Keratinocyte (primary cell): ENCODE measurements around the gene AKR1D1. TPM values are rescaled to one million over a fixed set of nuclear protein-coding genes. Genes with fewer than 3 reads are reported as not detected.
"Not testable (repeated sequence)": the region's sequence is repeated elsewhere in the genome, so short reads cannot be mapped to it uniquely, and the experiment has no call there.

Experiments
- DNase-seq: peaks from one replicate; pipeline ENCODE4 v3.0.0-alpha.2; 2011; ENCODE audit warnings: low read depth, missing footprints, low spot score
- FAIRE-seq: peaks from 2 replicates; lab custom pipeline; 2011; peaks lifted over from hg19 to GRCh38; lab: Jason Lieb, UNC
- H2AFZ ChIP-seq: 2 replicates; pipeline ENCODE4 v1.6.0; 2012; ENCODE audit warnings: low read length, control low read depth, inconsistent platforms; ENCODE audit not compliant: control insufficient read depth
- H3K27ac ChIP-seq: 2 replicates; pipeline ENCODE4 v1.5.1; 2011; ENCODE audit warnings: low read length; ENCODE audit not compliant: control insufficient read depth, insufficient read depth
- H3K27me3 ChIP-seq: 3 replicates; pipeline ENCODE4 v1.6.0; 2011; ENCODE audit warnings: low read length; ENCODE audit not compliant: control insufficient read depth, insufficient read depth; ENCODE audit errors: extremely low read depth
- H3K36me3 ChIP-seq, 2 experiments: 2 replicates in 1 of 2; 3 replicates in 1 of 2; pipeline ENCODE4 v1.5.1; 2011; ENCODE audit warnings: low read length in 2 of 2, mild to moderate bottlenecking in 1 of 2; ENCODE audit not compliant: control insufficient read depth in 2 of 2, insufficient read depth in 2 of 2; ENCODE audit errors: extremely low read depth in 1 of 2
- H3K4me1 ChIP-seq: 3 replicates; pipeline ENCODE4 v1.5.1; 2011; ENCODE audit warnings: low read length; ENCODE audit not compliant: control insufficient read depth, insufficient read depth; ENCODE audit errors: extremely low read depth
- H3K4me2 ChIP-seq: 3 replicates; pipeline ENCODE4 v1.6.0; 2011; ENCODE audit warnings: low read depth, low read length; ENCODE audit not compliant: control insufficient read depth, insufficient read depth; ENCODE audit errors: extremely low read depth
- H3K4me3 ChIP-seq, 3 experiments: fragments of 200-600 bp in 1 of 3; sonication (generic) in 1 of 3; 2 replicates in 2 of 3; 3 replicates in 1 of 3; pipeline ENCODE4 v1.5.1; 2011 to 2016; ENCODE audit warnings: low read length in 3 of 3, mild to moderate bottlenecking in 3 of 3, control low read depth in 2 of 3, inconsistent platforms in 1 of 3, low read depth in 1 of 3, mixed read lengths in 1 of 3, mixed run types in 1 of 3, moderate library complexity in 1 of 3; ENCODE audit not compliant: control insufficient read depth in 2 of 3, insufficient read depth in 2 of 3; ENCODE audit errors: extremely low read depth in 1 of 3
- H3K79me2 ChIP-seq: 2 replicates; pipeline ENCODE4 v1.6.0; 2012; ENCODE audit warnings: low read length; ENCODE audit not compliant: control insufficient read depth, insufficient read depth
- H3K9ac ChIP-seq: 3 replicates; pipeline ENCODE4 v1.6.0; 2011; ENCODE audit warnings: low read length; ENCODE audit not compliant: control insufficient read depth, insufficient read depth; ENCODE audit errors: extremely low read depth
- H3K9me1 ChIP-seq: 3 replicates; pipeline ENCODE4 v1.6.0; 2011; ENCODE audit warnings: low read length; ENCODE audit not compliant: control insufficient read depth, insufficient read depth; ENCODE audit errors: extremely low read depth
- H3K9me3 ChIP-seq: 2 replicates; pipeline ENCODE4 v1.5.1; 2012; ENCODE audit warnings: low read depth, low read length; ENCODE audit not compliant: control insufficient read depth
- H4K20me1 ChIP-seq: 3 replicates; pipeline ENCODE4 v1.6.0; 2011; ENCODE audit warnings: low read length; ENCODE audit not compliant: control insufficient read depth, insufficient read depth; ENCODE audit errors: extremely low read depth
- EZH2 ChIP-seq: IDR thresholded peaks from one replicate; pipeline ENCODE4 v1.6.1; 2012; ENCODE audit warnings: inconsistent platforms, mild to moderate bottlenecking, low read length, moderate library complexity
- dilution Hi-C: fragments of 300-500 bp; cut with MboI; formaldehyde crosslinking; loops from one replicate; pipeline ENCODE4 v1.7.0; 2020; ENCODE audit warnings: low sequenced_read_pairs; ENCODE audit not compliant: extremely low pct_ligation_motif_present
- polyA plus RNA-seq, 5 experiments: library from polyadenylated mRNA; depleted of rRNA in 3 of 5; stranded (reverse) in 3 of 5; stranded (forward) in 1 of 5; unstranded in 1 of 5; fragments of >200 nt; gene quantifications; 1 replicate in 1 of 5; 2 replicates in 3 of 5; 3 replicates in 1 of 5; pipeline versions ENCODE4 v1.2.1 to v1.2.3, GENCODE V29; 2011 to 2012; ENCODE audit warnings: missing spikeins in 2 of 5, low read depth in 1 of 5, low replicate concordance in 1 of 5
- TF ChIP-seq, protein P1 (sequence below), 3 experiments: IDR thresholded peaks in 1 of 3; conservative IDR thresholded peaks in 1 of 3; optimal IDR thresholded peaks in 1 of 3; 2 replicates in 2 of 3; 3 replicates in 1 of 3; pipeline versions ENCODE3 to v1.5.1; 2011; ENCODE audit warnings: low read length in 3 of 3, mild to moderate bottlenecking in 3 of 3, moderate library complexity in 2 of 3, control low read depth in 1 of 3, inconsistent platforms in 1 of 3; ENCODE audit not compliant: insufficient read depth in 2 of 3; ENCODE audit errors: extremely low read depth in 1 of 3

The AKR1D1 gene
- polyA plus RNA-seq, 1 donor (not counting 4 experiments of a cell fraction or from before 2014, with no cell fraction given): not detected

DNA sequence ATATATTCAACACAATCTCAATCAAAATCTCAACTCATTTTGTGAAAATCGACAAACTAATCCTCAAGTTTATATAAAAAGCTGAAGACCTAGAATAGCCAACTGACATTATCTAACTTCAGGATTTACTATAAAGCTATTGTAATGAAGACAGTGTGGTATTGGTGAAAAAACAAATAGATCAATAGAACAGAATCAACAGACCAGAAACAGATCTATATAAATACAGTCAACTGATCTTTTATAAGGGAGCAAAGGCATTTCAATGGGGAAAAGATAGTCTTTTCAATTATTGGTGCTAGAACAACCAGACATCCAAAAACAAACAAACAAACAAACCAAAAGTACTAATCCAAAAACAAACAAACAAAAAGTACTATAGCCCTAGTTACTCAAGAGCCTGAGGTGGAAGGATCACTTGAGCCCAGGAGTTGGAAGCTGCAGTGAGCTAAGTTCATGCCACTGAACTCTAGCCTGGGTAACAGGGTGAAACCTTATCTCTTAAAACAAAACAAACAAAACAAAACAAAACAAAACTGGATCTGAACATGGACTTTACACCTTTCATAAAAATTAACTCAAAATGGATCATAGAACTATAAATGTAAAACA is 26.6 kb upstream of the AKR1D1 start:
- dilution Hi-C loops: no loop called here
- Histone ChIP-seq H3K4me1 (no peaks in the 10 kb centered on the region), H2AFZ (no peak overlapping the region), H3K27ac (no peak overlapping the region), H4K20me1 (no peaks in the 10 kb centered on the region), H3K27me3 (no peaks in the 10 kb centered on the region), H3K9me1 (no peaks in the 10 kb centered on the region), H3K79me2 (no peaks in the 10 kb centered on the region), H3K36me3 (no peaks in the 10 kb centered on the region), H3K4me2 (no peak overlapping the region), H3K9ac (no peak overlapping the region), H3K9me3 (no peaks in the 10 kb centered on the region), H3K4me3 (no peak overlapping the region)
- FAIRE-seq: no peak
- DNase-seq: no peak
- TF ChIP-seq, protein P1, sequence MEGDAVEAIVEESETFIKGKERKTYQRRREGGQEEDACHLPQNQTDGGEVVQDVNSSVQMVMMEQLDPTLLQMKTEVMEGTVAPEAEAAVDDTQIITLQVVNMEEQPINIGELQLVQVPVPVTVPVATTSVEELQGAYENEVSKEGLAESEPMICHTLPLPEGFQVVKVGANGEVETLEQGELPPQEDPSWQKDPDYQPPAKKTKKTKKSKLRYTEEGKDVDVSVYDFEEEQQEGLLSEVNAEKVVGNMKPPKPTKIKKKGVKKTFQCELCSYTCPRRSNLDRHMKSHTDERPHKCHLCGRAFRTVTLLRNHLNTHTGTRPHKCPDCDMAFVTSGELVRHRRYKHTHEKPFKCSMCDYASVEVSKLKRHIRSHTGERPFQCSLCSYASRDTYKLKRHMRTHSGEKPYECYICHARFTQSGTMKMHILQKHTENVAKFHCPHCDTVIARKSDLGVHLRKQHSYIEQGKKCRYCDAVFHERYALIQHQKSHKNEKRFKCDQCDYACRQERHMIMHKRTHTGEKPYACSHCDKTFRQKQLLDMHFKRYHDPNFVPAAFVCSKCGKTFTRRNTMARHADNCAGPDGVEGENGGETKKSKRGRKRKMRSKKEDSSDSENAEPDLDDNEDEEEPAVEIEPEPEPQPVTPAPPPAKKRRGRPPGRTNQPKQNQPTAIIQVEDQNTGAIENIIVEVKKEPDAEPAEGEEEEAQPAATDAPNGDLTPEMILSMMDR (optimal IDR thresholded peaks at IDR 0.05 in 1 of 3, IDR thresholded peaks at IDR 0.05 in 1 of 3, conservative IDR thresholded peaks at IDR 0.05 in 1 of 3; ENCODE audit: extremely low read depth in 1 of 3, insufficient read depth in 2 of 3, low read length in 3 of 3): no peak
- no peak for TF ChIP-seq EZH2

DNA sequence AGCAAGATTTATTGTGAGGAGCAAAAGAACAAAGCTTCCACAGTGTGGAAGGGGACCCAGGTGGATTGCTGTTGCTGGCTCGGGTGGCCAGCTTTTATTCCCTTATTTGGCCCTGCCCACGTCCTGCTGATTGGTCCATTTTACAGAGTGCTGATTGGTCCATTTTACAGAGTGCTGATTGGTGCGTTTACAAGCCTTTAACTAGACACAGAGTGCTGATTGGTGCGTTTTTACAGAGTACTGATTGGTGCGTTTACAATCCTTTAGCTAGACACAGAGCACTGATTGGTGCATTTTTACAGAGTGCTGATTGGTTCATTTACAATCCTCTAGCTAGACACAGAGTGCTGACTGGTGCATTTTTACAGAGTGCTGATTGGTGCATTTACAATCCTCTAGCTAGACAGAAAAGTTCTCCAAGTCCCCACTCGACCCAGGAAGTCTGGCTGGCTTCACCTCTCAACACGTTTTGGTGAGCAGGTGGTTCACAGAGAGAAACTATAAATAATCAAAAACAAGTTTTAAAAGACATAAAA is 24.5 kb upstream of the AKR1D1 start:
- H3K79me2 ChIP-seq, H3K27ac ChIP-seq, dilution Hi-C loops, H3K9me1 ChIP-seq, H3K9me3 ChIP-seq, DNase-seq, H3K9ac ChIP-seq, FAIRE-seq, H3K27me3 ChIP-seq, H2AFZ ChIP-seq, H4K20me1 ChIP-seq, H3K4me1 ChIP-seq, H3K36me3 ChIP-seq, H3K4me3 ChIP-seq, H3K4me2 ChIP-seq: not testable (repeated sequence)

DNA sequence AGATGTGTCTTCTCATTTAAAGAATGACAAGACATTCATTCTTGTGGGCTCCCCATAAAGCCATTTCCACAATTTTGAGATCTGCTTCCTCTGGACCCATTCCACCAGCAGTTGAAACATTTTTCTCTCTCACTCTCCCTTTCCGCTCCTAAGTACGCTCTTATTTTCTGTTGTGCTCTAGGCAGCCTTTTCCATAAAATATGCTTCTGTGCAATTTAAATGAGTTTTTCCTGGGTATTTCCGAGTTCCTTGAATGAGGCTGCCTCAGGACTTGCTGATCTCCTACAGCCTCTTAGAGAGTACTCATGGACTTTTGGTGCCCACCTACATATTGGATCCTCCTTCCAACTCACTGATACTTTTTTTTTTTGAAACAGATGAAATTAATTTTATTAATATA is 23.6 kb upstream of the AKR1D1 start:
- Histone ChIP-seq H3K4me2 (no peak overlapping the region), H4K20me1 (no peaks in the 10 kb centered on the region), H3K4me1 (no peaks in the 10 kb centered on the region), H3K79me2 (no peaks in the 10 kb centered on the region), H3K27ac (no peak overlapping the region), H3K4me3 (no peak overlapping the region), H2AFZ (no peak overlapping the region), H3K9me1 (no peaks in the 10 kb centered on the region), H3K9me3 (no peaks in the 10 kb centered on the region), H3K27me3 (no peaks in the 10 kb centered on the region), H3K36me3 (no peaks in the 10 kb centered on the region), H3K9ac (no peak overlapping the region)
- dilution Hi-C loops: no loop called here
- FAIRE-seq: no peak
- TF ChIP-seq, protein P1 (optimal IDR thresholded peaks at IDR 0.05 in 1 of 3, IDR thresholded peaks at IDR 0.05 in 1 of 3, conservative IDR thresholded peaks at IDR 0.05 in 1 of 3; ENCODE audit: extremely low read depth in 1 of 3, insufficient read depth in 2 of 3, low read length in 3 of 3): no peak
- TF ChIP-seq EZH2: no peak
- DNase-seq: no peak

DNA sequence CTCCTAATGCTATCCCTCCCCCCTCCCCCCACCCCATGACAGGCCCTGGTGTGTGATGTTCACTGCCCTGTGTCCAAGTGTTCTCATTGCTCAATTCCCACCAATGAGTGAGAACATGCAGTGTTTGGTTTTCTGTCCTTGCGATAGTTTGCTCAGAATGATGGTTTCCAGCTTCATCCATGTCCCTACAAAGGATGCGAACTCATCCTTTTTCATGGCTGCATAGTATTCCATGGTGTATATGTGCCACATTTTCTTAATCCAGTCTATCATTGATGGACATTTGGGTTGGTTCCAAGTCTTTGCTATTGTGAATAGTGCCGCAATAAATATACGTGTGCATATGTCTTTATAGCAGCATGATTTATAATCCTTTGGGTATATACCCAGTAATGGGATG is 20.6 kb upstream of the AKR1D1 start:
- H3K4me1 ChIP-seq, H3K9me1 ChIP-seq, H3K4me2 ChIP-seq, FAIRE-seq, dilution Hi-C loops, H3K9ac ChIP-seq, DNase-seq, H4K20me1 ChIP-seq, H3K9me3 ChIP-seq, H3K27ac ChIP-seq, H3K36me3 ChIP-seq, H3K79me2 ChIP-seq, H2AFZ ChIP-seq, H3K27me3 ChIP-seq, H3K4me3 ChIP-seq: not testable (repeated sequence)
